GM19351 (cell line): ENCODE measurements around the gene ST13.
"Not testable (repeated sequence)": the region's sequence is repeated elsewhere in the genome, so short reads cannot be mapped to it uniquely, and the experiment has no call there.

Experiments used
- ATAC-seq: cut with Tn5 transposase; IDR thresholded peaks from one replicate; pipeline ENCODE4 v1.9.1; 2021; ENCODE audit warnings: mild to moderate bottlenecking, moderate library complexity; ENCODE audit not compliant: unreplicated experiment

The ST13 gene

DNA sequence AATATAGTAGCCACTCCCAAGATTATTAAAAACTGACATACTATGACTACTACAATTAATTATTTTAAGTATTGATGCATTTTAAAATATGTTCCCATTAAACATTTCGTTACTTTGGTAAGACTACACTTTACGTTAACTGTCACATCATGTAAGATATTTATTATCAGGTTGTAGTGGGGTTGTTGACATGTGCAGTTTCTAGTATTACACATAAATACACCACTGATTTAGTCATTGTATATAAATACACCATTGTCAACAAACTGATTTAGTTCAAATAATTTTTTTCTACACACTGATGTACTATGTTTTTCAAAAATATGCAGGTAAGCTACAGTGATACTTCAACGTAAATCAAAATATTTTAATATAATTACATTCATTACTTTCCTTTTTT lies 11.5 kb downstream of the ST13 start:
- ATAC-seq = no peak

DNA sequence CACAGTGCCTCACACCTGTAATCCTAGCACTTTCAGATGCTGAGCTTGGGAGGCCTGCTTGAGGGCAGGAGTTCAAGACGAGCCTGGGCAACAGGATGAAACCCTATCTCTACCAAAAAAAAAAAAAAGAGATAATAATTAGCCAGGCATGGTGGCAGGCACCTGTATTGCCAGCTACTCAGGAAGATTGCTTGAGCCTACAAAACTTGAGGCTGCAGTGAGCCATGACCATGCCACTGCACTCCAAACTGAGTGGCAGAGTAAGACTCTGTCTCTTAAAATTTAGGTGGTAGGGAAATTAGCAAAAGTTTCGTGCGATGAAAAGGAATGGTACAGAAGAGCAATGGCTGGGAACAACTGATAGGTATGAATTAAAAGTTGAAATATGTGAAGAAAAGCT lies 18.0 kb downstream of the ST13 start:
- ATAC-seq = no peak

DNA sequence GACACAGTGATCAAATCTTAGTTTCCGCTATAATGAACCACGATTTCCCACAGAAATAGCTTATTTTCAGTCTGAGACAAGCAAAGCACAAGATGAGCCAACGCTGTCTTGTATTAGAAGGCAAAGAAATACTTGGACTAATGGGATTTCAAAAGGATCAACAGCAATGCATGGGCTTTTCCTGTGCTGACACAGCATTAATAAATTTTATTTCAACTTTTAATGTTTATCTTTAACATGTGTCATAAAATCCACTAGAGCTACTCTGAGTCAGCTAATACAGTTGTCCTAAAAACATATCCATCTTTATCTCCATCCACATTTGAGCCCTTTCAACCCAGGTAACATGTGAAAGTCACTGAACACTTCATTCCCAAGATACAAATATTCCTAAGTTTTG lies 21.8 kb downstream of the ST13 start:
- ATAC-seq = no peak

DNA sequence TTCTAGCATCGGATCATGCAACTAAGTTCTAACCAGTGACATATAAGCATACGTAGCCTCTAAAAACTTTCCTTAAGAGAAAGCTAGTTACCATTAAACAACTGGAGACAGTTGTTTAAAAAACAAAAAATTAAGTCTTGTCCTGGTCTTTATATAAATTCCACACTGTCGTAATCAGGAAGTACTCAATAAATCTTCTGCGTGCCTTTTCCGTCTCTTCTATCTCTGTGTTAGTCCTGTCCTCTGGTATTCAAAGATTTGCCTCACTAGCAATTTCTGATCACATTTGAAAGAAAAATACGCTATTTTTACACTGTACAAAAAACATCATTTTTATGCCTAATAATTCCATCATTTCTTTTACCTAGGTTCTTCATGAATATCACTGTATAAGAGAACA lies 27.3 kb downstream of the ST13 start:
- no peak for ATAC-seq

DNA sequence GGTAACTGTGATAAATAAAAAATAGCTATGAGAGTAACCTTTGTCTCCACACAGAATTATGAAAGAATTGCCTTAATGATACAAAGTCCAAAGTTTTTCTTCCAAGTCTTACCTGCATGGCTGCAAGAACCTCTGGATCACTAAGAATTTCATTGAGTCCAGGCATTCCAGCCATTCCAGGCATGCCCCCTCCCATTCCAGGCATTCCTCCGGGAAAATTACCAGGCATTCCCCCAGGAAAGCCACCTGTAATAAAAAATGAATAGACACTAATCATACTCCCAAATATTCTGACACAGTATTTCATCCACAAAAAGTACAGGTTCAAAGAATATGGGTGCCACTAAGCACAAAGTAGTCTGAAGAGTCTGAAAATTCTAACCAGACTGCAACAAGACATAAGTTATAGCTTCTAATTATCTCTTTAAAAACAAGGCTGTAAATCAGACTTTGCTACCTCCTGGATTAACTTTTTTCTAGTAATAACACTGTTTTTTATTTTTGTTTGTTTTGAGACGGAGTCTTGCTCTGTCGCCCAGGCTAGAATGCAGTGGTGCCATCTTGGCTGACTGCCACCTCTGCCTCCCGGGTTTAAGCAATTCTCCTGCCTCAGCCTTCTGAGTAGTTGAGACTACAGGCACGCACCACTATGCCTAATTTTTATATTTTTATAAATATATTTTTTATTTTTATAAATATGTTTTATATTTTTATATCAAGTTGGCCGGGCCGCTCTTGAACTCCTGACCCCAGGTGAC lies 29.3 kb downstream of the ST13 start:
- ATAC-seq = no peak

DNA sequence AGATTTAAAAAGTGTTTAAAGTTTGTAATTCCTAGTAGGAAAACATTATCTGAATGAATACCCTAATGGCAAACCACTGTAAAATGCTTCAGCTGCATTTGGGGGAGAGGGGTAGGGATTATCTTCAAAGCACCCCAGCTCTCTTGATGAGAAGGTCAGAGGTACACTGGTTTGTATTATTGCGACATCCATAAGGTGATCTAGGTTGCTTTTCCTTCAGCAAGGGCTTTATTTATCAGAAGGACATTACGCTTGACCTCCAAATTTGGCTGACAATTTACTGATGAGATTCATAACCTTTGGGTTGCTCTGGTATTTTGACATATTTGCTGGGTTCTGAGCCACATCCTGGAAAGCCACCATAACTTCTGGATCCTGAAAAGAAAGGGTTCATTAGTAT lies 30.1 kb downstream of the ST13 start:
- not testable (repeated sequence) for ATAC-seq

DNA sequence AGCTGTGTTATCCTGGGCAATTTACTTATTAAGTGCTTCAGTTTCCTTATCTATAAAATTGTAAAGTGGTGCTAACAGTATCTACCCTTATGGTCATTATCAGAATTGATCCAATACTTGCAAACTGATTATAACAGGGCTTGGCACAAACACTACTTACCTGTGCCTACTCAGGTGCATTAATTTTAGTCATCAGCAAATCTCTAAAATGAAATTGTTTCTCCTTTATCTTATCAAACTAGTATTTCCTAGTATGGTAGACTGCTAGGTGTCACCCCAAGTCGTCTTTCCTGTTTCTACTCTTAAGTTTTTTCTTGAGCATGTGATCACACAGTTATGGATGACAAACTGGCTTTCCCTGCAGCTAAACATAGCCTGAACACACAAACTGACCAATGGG lies 33.0 kb downstream of the ST13 start:
- ATAC-seq = no peak

DNA sequence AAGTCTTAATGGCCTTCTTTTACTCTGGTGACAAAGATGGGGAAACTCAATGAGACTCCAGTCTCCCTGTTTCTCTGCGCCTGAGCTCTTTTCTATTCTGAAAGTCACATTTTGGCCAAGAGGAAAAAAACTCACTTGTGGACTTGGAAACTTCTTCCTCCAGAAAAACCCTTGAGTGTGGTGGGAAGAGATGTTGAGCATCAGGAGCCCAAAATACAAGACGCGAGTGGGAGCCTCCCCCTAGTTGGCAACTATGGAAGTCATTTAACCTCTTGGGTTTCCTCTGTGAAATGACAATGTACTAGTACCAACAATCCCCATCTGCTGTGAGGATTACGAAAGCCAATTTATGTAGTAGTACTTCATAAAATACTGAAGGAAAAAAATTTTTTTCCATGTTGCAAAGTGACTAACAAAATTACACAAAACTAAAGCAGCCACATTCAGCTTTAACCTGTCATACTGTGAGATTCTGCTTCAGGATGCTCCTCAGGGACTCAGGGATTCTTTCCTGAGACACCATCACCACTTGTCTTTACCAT lies 36.8 kb downstream of the ST13 start:
- no peak for ATAC-seq

DNA sequence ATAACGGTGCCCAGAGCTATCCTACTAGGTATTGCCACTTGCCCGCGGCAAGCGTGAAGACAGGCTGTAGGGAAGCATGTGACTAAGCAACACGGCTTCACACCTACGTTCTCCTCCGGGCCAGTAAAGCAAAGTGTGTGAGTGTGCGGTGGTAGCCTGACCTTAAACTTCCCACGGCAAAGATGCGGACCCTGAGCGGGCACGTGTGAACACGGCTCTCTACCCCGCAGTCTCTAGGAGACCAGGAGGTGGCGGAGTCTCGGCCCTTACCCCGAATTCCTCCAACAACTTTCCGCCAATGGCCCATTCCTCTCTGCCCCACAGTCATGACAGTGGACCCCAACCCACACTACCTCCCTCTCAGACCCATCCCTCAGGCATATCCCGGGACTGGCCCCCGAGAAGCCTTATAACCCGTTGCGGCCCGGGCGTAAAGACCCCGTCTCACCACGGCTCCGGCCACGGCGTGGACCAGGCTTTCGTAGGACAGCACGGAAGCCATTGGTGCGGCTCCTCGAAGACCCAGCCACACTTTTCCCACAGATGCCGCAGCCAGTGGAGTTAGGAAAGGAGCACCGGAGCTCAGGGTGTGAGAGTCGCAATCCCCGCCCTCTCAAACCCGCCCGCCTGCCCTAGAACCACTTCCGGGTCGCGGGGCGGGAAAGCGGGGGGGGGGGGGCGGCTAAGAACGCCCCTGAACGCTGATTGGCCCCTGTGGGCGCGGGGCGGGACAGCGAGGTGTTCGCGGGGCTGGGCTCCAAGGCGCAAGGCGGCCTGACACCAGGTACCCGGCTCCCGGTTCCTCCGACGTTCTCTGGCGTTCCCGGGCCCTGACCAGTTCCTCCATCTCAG lies 37.5 kb downstream of the ST13 start, which contains the start of gene SLC25A17:
Gene SLC25A17 (minus strand): TSS at position 600 of the 852 bp plus-strand sequence. CDS start 98 bp downstream, at position 502.
- ATAC-seq = peak; percentile 76

DNA sequence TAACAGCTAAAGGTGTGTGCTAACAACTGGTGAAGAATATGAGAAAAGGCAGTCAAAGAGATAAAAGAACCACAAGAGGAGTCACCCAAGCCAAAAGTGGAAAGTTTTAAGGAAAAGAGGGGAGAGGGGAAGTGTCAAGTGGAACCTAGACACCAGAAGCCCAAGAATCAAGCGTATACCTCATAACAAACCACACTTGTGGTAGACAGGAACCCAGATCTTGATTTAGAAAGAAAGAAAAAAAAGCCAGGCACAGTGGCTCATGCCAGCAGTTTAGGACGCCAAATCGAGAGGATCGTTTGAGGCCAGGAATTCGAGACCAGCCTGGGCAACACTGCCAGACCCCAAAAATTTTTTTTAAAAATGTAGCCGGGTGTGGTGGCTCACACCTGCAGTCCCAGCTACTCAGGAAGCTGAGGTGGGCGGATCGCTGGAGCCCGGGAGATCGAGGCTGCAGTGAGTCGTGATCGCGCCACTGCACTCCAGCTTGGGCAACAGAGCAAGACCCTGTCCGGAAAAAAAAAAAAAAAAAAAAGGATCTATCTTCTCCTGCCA lies 38.2 kb downstream of the ST13 start:
- ATAC-seq = no peak

DNA sequence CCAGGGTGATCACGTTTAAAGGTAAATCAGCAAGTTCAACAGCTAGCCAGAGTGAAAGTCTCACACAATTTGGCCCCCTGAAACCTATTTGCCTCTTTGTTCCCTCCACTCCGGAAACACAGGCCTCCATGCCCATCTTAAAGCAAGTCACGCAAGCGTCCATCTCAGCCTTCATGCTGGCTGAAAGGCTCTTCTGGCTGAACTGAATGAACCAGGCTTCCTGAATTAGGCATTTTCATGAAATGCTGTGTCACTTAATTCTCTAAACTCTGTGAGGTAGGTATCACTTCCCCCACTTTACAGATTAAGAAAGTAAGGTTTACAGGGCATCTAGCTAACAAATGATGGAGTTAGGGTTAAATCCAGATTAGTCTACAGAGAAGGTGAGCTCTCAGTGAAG lies 38.7 kb downstream of the ST13 start:
- ATAC-seq = no peak

DNA sequence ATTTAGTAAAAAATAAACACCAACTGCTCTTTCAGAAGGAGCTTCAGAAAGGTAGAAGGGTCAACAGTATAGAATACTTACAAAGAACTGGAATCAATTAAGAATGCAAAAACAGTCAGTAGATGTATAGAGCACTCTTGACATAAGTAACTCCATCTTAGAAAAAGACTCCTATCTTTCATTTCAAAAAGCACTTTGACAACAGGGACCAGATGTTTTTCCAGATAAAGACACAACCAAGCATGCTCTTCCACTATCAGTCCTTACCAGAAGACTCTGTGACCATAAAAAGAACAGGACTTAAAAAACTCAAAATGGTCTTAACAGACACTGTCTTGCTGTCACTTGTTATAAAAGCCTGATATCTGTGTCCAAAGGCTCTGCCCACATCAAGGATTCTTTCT lies 42.5 kb downstream of the ST13 start:
- ATAC-seq = no peak

DNA sequence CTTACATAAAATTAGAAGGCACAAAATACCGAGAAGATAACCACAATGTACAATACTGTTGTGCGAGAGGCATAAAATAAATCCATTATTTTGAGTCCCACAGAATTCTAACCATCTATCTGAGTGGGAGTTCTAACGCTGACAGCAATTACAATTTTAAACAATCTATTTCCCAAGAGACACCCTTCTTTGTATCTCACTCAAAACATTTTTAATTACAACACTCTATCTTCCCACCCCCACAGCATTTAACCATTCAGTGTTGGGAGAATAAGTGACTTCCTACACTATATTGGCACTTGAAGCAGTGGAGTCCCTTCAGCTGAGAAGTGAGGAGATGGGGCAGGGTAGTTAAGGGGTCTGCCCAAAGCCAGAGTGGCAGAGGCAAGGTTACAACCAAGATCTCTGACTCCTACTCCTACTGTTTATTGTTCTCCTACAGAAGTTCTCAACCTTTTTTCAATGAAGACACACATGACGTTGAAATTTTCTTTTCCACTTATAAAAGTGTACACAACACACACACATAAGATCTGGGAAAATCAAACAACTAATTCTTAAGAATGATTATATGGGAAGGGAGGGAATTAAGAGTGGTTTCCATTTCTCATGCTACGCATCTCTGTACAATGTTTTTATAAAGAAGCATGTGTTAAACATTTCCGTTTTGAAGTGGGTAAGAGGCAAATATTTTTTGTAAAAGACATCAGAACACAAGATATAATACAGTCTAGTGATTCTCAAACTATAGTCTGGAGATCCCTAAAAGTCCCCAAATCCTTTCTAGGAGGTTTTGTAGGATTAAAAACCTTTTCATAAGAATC lies 48.2 kb downstream of the ST13 start:
- ATAC-seq = no peak

DNA sequence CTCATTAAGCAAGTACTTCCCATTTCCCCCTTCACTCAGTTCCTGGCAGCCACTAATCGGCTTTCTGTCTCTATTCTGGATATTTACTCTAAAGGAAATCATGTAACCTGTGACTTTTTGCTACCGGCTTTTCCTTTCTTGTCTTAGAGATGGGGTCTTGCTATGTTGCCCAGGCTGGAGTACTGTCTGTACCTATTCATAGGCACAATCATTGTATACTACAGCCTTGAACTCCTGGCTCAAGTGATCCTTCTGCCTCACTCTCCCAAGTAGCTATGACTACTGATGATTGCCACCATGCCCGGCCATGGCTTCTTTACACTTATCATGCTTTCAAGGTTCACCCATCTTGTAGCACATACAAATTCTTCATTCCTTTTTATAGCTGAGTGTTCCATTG lies 49.7 kb downstream of the ST13 start:
- no peak for ATAC-seq

DNA sequence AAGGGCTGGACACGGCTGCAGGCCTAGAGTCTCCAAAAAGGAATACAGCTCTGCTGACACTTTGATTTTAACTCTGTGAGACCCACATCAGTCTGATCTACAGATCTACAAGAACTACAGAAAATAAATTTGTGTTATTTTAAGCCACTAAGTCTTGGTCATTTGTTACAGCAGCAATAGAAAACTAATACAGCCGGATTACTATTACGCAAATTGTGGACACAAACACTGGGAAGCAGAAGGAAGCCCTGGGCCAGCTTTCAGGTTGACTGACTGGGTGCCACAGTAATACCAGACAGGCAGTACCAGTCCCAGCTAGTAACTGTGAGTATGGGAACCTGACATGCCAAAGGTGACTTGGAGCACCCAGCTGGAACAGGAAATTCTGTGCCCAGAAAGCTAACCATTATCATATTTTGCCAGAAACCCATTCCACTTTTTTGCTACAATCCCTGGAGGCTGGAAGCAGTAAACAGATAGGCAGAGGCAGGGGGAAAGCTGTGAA lies 50.7 kb downstream of the ST13 start:
- ATAC-seq = no peak

DNA sequence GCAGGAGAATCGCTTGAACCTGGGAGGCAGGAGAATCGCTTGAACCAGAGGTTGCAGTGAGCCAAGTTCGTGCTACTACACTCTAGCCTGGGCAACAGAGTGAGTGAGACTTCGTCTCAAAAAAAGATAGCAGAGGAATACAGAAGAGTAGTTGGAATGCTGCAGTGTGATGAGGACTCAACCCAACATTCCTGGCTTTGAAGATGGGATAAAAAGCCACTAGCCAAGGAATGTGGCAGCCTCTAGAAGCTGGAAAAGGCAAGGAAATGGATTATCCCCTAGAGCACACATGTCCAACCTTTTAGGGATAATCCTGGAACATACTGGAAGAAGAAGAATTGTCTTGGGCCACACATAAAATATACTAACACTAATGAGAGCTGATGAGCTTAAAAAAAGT lies 51.2 kb downstream of the ST13 start:
- no peak for ATAC-seq

DNA sequence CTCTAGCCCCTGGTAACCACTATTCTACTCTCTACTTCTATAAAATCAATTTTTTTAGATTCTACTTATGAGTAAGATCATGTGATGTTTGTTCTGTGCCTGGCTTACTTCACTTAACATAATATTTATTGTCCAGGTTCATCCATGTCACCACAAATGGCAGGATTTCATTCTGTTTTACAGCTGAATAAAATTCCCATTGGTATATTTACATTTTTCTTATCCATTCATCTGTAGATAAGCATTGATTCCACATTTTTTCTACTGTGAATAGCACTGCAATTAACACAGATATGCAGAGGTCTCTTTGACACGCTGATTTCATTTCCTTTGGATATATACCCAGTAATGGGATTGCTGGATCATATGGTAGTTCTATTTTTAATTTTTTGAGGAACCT lies 53.1 kb downstream of the ST13 start:
- no peak for ATAC-seq

DNA sequence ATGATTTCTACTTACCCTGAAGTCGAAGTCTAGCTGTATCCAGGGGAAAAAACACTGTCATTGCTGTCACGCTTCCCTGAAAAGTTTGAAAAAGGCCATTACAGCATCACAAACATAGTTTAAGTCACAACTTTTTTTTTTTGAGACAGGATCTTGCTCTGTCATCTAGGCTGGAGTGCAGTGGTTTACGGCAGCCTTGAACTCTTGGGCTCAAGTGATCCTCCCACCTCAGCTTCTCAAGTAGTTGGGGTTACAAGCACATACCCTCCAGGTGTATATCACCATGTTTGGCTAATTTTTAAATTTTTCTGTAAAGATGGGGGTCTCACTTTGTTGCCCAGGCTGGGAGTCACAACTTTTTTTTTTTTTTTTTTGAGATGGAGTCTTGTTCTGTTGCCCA lies 57.4 kb downstream of the ST13 start:
- ATAC-seq = no peak

DNA sequence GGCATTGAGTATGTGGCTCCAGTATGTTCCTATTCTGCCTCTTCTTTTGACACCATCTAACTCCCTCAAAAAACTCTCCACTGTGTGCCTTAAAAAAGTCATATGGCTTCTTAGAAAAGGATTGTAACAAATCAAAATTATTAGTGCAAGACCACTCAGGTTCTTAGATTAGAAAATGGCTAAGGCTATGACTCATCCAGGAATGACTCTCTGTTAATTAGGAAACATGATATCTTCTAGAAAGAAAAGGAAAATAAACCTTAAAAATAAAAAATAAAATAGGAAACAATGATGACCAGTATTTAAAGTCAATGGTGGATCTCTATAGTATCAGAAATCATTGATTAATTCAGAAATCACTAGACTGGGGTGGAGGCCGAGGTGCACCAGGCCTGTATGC lies 59.0 kb downstream of the ST13 start:
- ATAC-seq = no peak

DNA sequence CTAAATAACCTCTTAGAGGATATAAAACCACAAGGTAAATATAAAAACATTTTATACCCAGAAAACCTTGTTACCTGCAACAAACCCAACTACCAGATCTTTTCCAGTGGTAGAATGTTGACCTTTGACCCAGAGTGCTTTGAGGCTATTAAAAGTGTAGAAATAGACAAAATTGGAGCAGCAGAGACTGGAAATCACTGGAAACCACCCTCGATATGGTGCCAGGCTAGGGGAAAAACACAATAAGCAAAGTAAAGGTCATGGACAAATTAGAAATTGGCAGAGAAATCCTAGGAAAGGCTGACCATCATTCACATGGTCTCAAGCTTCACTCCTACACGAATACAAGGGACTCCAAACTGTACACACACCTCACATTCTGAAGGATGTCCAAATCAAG lies 64.0 kb downstream of the ST13 start:
- no peak for ATAC-seq

DNA sequence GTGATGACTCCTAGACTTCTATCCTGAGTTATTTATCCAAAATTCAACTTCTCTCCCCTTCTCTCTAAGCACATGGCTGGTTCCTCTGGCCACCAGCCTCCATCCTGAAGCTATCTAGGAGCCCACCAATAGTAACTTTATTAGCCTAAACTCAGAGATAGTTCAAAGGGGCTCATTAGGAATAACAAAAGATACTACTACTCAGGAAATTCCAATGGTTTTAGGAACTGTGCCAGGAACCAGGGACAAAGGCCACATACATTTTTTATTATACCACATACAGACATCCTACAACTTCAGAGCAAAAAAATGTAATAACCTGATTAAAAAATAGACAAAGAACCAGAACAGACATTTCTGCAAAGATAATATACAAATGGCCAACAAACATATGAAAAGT lies 65.2 kb downstream of the ST13 start:
- ATAC-seq = no peak
